Small intestine (tissue), 7 donors: ENCODE measurements around the gene SGIP1. TPM values are rescaled to one million over a fixed set of nuclear protein-coding genes. Genes with fewer than 3 reads are reported as not detected.

Experiments used
- DNase-seq, 2 donors: peaks; one replicate each; pipeline versions ENCODE4 v3.0.0 to v3.0.0-alpha.2; 2013
- FAIRE-seq: peaks from 2 replicates; lab custom pipeline; 2012; peaks lifted over from hg19 to GRCh38; lab: Jason Lieb, UNC
- H3K27ac ChIP-seq, 3 donors: one replicate each; pipeline ENCODE4 v1.5.1; 2013; ENCODE audit warnings: low read length in 2 of 3, mild to moderate bottlenecking in 2 of 3, control low read depth in 1 of 3, inconsistent platforms in 1 of 3, low read depth in 1 of 3, moderate library complexity in 1 of 3
- H3K27me3 ChIP-seq, 3 donors: one replicate each; pipeline ENCODE4 v1.6.1; 2013; ENCODE audit warnings: low read length in 3 of 3, inconsistent platforms in 1 of 3; ENCODE audit not compliant: control insufficient read depth in 3 of 3, insufficient read depth in 3 of 3
- H3K36me3 ChIP-seq, 3 donors: one replicate each; pipeline ENCODE4 v1.6.1; 2013; ENCODE audit warnings: low read length in 3 of 3, inconsistent platforms in 1 of 3, low read depth in 1 of 3, mild to moderate bottlenecking in 1 of 3, moderate library complexity in 1 of 3; ENCODE audit not compliant: control insufficient read depth in 3 of 3, insufficient read depth in 2 of 3
- H3K4me1 ChIP-seq, 3 donors: one replicate each; pipeline ENCODE4 v1.6.1; 2013; ENCODE audit warnings: low read length in 2 of 3, inconsistent platforms in 1 of 3, low read depth in 1 of 3, mild to moderate bottlenecking in 1 of 3, moderate library complexity in 1 of 3; ENCODE audit not compliant: control insufficient read depth in 3 of 3, insufficient read depth in 2 of 3
- H3K4me3 ChIP-seq, 3 donors: one replicate each; pipeline ENCODE4 v1.5.1; 2013; ENCODE audit warnings: low read length in 3 of 3, control low read depth in 1 of 3, inconsistent platforms in 1 of 3, low read depth in 1 of 3, mild to moderate bottlenecking in 1 of 3, moderate library complexity in 1 of 3
- H3K9me3 ChIP-seq, 2 donors: one replicate each; pipeline ENCODE4 v1.6.1; 2013; ENCODE audit warnings: low read depth in 1 of 2, low read length in 1 of 2; ENCODE audit not compliant: control insufficient read depth in 2 of 2, insufficient read depth in 1 of 2
- WGBS, 3 donors: extraction: QIAGEN DNeasy Blood & Tissue Kit; methylation state at CpG; one replicate each; pipeline ENCODE4 v1.1.7; 2013; 5-methylcytosine and 5-hydroxymethylcytosine counted together
- polyA plus RNA-seq, 4 donors: library from polyadenylated mRNA; stranded (reverse) in 3 of 4; unstranded in 1 of 4; fragments of 200-250 nt in 3 of 4; fragments of 120-200 nt in 1 of 4; gene quantifications; one replicate each; pipeline versions ENCODE4 v1.2.1 to v1.2.3, GENCODE V29; 2013
- donor health status: healthy with polysubstance abuse.
- donor health status: control.
- donor health status: control.
- donor health status: Bipolar disorder and iron deficiency.
- donor health status: healthy.

SGIP1 gene
- polyA plus RNA-seq, 4 donors: 1.6 to 2.2 TPM; not detected in 2

GRCh38 chr1:66633159-66633558 is 99.2 kb downstream of the SGIP1 start:
- Histone ChIP-seq H3K4me3 (no peak overlapping the region), H3K27me3 (no peaks in the 10 kb centered on the region), H3K27ac (no peak overlapping the region), H3K4me1 (no peaks in the 10 kb centered on the region), H3K36me3 (no peaks in the 10 kb centered on the region), H3K9me3 (no peaks in the 10 kb centered on the region)
- FAIRE-seq (no peak), DNase-seq (no peak)
- WGBS, 3 donors: 59 to 97% (median 92%) methylated on average over 1 of the region's 1 CpG

GRCh38 chr1:66637146-66637545 is 103.2 kb downstream of the SGIP1 start:
- no peak for DNase-seq
- H3K4me1 ChIP-seq: no peaks in the 10 kb centered on the region
- no peak overlapping the region for H3K27ac ChIP-seq
- H3K27me3 ChIP-seq: no peaks in the 10 kb centered on the region
- WGBS, 3 donors: 48 to 58% (median 49%) methylated on average over 1 of the region's 1 CpG
- H3K4me3 ChIP-seq: no peak overlapping the region
- H3K9me3 ChIP-seq: no peaks in the 10 kb centered on the region
- FAIRE-seq: no peak
- no peaks in the 10 kb centered on the region for H3K36me3 ChIP-seq

GRCh38 chr1:66641891-66642473 is 108.0 kb downstream of the SGIP1 start:
- DNase-seq (no peak), FAIRE-seq (no peak)
- Histone ChIP-seq H3K36me3 (no peaks in the 10 kb centered on the region), H3K27ac (no peak overlapping the region), H3K9me3 (no peaks in the 10 kb centered on the region), H3K4me3 (no peak overlapping the region), H3K4me1 (no peaks in the 10 kb centered on the region), H3K27me3 (no peaks in the 10 kb centered on the region)
- 86 to 89% (median 86%) methylated on average over 4 of the region's 4 CpGs for WGBS, 3 donors

- H3K4me3 ChIP-seq: no peak overlapping the region
- H3K4me1 ChIP-seq: no peaks in the 10 kb centered on the region
- 63 to 71% (median 63%) methylated on average over 3 of the region's 3 CpGs for WGBS, 3 donors
- H3K9me3 ChIP-seq: no peaks in the 10 kb centered on the region
- peaks cover 0 to 2% (median 0%) of the 10 kb centered on the region in 3 donors for H3K27me3 ChIP-seq
- H3K27ac ChIP-seq: no peak overlapping the region
- DNase-seq (no peak), FAIRE-seq (no peak)
- no peaks in the 10 kb centered on the region for H3K36me3 ChIP-seq
These were observed 109.0 kb downstream of the SGIP1 start for GRCh38 chr1:66642992-66643391.

- Histone ChIP-seq H3K4me1 (no peaks in the 10 kb centered on the region), H3K9me3 (no peaks in the 10 kb centered on the region), H3K36me3 (no peaks in the 10 kb centered on the region), H3K27ac (no peak overlapping the region), H3K27me3 (peaks cover 0 to 4% (median 0%) of the 10 kb centered on the region in 3 donors), H3K4me3 (no peak overlapping the region)
- DNase-seq (no peak), FAIRE-seq (no peak)
- 80 to 83% (median 80%) methylated on average over 3 of the region's 3 CpGs for WGBS, 3 donors
These were observed 110.4 kb downstream of the SGIP1 start for GRCh38 chr1:66644331-66644730.

DNA sequence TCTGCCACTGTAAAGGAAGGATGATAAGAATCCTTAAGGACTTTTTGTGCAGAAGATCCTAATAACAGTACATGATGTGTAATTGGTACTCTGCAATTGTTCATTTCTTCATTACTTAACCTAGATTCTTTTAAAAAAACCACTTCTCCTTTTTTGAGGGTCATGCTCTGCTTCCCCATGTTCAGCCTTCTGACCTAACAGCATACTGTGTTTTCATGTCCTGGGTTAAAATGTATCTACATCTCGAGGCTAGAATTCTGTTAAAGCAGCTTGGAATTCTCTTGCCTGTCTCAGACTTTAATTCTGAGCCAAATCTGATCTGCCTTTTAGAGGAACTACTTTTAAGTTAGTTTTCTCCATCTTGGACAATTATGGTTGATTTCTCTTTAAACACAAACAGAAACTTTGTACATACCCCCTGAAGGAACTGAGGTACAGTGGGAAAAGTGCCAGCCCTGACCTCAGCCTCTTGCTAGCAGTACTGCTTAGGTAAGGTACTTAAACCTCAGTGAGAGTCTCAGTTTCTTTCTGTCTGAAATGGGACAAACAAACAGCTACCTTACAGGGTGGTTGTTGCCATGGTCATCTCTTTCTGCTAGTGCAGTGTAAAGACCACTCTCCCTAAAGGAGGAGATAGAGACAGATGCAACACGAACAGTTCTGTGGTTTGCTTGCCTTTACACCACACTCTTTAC is 115.1 kb downstream of the SGIP1 start:
- Histone ChIP-seq H3K9me3 (no peaks in the 10 kb centered on the region), H3K4me3 (no peak overlapping the region), H3K4me1 (no peaks in the 10 kb centered on the region), H3K36me3 (no peaks in the 10 kb centered on the region), H3K27me3 (peaks cover 0 to 6% (median 0%) of the 10 kb centered on the region in 3 donors), H3K27ac (no peak overlapping the region)
- FAIRE-seq: no peak
- DNase-seq: no peak
- 51 to 61% (median 59%) methylated on average over 2 of the region's 2 CpGs for WGBS, 3 donors

DNA sequence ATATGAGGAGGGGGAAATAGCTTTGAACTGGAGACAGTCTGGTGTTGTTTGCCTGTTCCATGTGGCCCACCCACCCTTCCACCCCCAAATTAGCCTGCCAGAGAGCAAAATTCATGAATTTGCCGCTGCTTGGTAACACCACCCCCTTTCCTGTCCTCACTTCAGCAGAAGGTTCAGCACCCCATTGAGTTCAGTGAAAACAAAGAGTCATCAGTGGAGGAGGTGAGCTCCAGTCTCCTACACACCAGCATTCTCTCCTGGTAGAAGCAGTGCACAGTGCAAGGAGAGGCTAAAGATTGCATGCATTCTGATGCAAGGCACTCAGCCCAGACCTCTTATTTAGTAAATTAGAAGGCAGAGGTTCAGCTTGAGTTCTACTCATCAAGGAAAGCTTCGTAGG is 118.6 kb downstream of the SGIP1 start:
- H3K4me3 ChIP-seq: no peak overlapping the region
- DNase-seq (no peak), FAIRE-seq (no peak)
- H3K27ac ChIP-seq: no peak overlapping the region
- no peaks in the 10 kb centered on the region for H3K4me1 ChIP-seq
- H3K27me3 ChIP-seq: peaks cover 0 to 6% (median 0%) of the 10 kb centered on the region in 3 donors
- no peaks in the 10 kb centered on the region for H3K36me3 ChIP-seq
- no peaks in the 10 kb centered on the region for H3K9me3 ChIP-seq
- 48 to 80% (median 56%) methylated on average over 2 of the region's 2 CpGs for WGBS, 3 donors

DNA sequence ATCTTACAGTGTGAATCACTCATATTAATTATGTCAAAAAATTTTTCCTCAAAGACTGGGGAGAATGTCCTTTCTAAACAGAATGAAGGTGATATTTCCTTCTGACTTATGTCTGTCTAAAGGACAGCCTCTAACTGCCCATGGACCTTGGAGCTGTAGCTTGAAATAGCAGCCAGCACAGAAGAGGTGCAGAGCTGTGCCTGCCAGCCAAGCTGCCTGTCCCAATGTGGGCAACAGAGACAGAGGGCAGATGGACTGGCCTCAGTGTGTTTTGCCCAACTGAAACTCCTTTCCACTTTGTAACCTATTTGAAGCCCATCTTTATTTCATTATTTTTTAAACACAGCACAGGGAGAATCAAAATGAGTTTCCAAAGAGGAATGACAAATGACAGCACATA is 120.7 kb downstream of the SGIP1 start:
- H3K27me3 ChIP-seq: peaks cover 0 to 2% (median 0%) of the 10 kb centered on the region in 3 donors
- no peak for FAIRE-seq
- H3K4me3 ChIP-seq: no peak overlapping the region
- H3K9me3 ChIP-seq: no peaks in the 10 kb centered on the region
- H3K27ac ChIP-seq: no peak overlapping the region
- H3K4me1 ChIP-seq: no peaks in the 10 kb centered on the region
- DNase-seq: no peak
- no peaks in the 10 kb centered on the region for H3K36me3 ChIP-seq
